SK-N-SH (cell line): ENCODE results near the gene MUC5B. TPM values are rescaled to one million over a fixed set of nuclear protein-coding genes. Genes with fewer than 3 reads are reported as not detected.

Experiments used
- CTCF ChIA-PET: fragments of 300-600, 350-600 bp; formaldehyde crosslinking; extraction: SDS; loops from one replicate; lab custom pipeline; 2021; lab: Yijun Ruan, JAX
- POLR2A ChIA-PET: fragments of 350-600 bp; sonication (Branson Sonifier 250); formaldehyde crosslinking; extraction: SDS; loops from one replicate; lab custom pipeline; 2020; ENCODE audit warnings: antibody characterized with exemption, inconsistent platforms; lab: Yijun Ruan, JAX
- DNase-seq: peaks from one replicate; pipeline ENCODE4 v3.0.0; 2012
- H2AFZ ChIP-seq: fragments of 200-600 bp; sonication (generic); 2 replicates; pipeline ENCODE4 v1.8.1; 2016; ENCODE audit warnings: antibody characterized with exemption, mild to moderate bottlenecking, low read depth
- H3F3A ChIP-seq: fragments of 200-600 bp; sonication (generic); replicated peaks from 2 replicates; pipeline ENCODE3; 2016; ENCODE audit warnings: antibody characterized with exemption, mild to moderate bottlenecking; ENCODE audit not compliant: insufficient read depth
- H3K27ac ChIP-seq, 2 experiments: fragments of 200-500 bp in 1 of 2; fragments of 200-600 bp in 1 of 2; sonication (Bioruptor generic) in 1 of 2; sonication (generic), shearing (Covaris generic) in 1 of 2; 2 replicates each; pipeline versions ENCODE4 v1.5.1 to v1.6.1; 2014 to 2016; ENCODE audit warnings: low read depth in 2 of 2, inconsistent platforms in 1 of 2, low read length in 1 of 2, mild to moderate bottlenecking in 1 of 2, mixed read lengths in 1 of 2
- H3K27me3 ChIP-seq: fragments of 200-600 bp; sonication (generic), shearing (Covaris generic); 2 replicates; pipeline ENCODE4 v1.6.1; 2016; ENCODE audit warnings: mixed run types; ENCODE audit not compliant: insufficient read depth
- H3K36me3 ChIP-seq, 2 experiments: fragments of 200-500 bp in 1 of 2; fragments of 200-600 bp in 1 of 2; sonication (Bioruptor generic) in 1 of 2; sonication (generic) in 1 of 2; replicated peaks in 1 of 2; 2 replicates each; pipeline versions ENCODE3 to v1.5.1; 2014 to 2016; ENCODE audit warnings: low read length in 1 of 2, mild to moderate bottlenecking in 1 of 2; ENCODE audit not compliant: insufficient read depth in 2 of 2, control insufficient read depth in 1 of 2
- H3K4me1 ChIP-seq, 2 experiments: fragments of 200-500 bp in 1 of 2; fragments of 200-600 bp in 1 of 2; sonication (Bioruptor generic) in 1 of 2; sonication (generic), shearing (Covaris generic) in 1 of 2; 2 replicates each; pipeline versions ENCODE4 v1.5.1 to v1.6.1; 2014 to 2016; ENCODE audit warnings: low read depth in 1 of 2, low read length in 1 of 2, mixed run types in 1 of 2; ENCODE audit not compliant: insufficient read depth in 2 of 2, control insufficient read depth in 1 of 2
- H3K4me2 ChIP-seq: fragments of 200-600 bp; sonication (generic), shearing (Covaris generic); 2 replicates; pipeline ENCODE4 v1.6.1; 2017; ENCODE audit warnings: mixed run types
- H3K4me3 ChIP-seq, 2 experiments: fragments of 200-500 bp in 1 of 2; fragments of 200-600 bp in 1 of 2; sonication (Bioruptor generic) in 1 of 2; sonication (generic), shearing (Covaris generic) in 1 of 2; 2 replicates each; pipeline versions ENCODE4 v1.5.1 to v1.8.1; 2014 to 2016; ENCODE audit warnings: low read depth in 2 of 2, inconsistent platforms in 1 of 2, low read length in 1 of 2, mild to moderate bottlenecking in 1 of 2, mixed read lengths in 1 of 2, moderate library complexity in 1 of 2
- H3K79me2 ChIP-seq: fragments of 200-600 bp; sonication (generic); 2 replicates; pipeline ENCODE4 v1.8.1; 2017; ENCODE audit warnings: mild to moderate bottlenecking; ENCODE audit not compliant: insufficient read depth
- H3K9ac ChIP-seq: fragments of 200-600 bp; sonication (generic); 2 replicates; pipeline ENCODE4 v1.6.1; 2017; ENCODE audit warnings: mixed run types
- H3K9me2 ChIP-seq: fragments of 200-600 bp; sonication (generic); 2 replicates; pipeline ENCODE4 v1.6.1; 2017; ENCODE audit warnings: mixed run types
- H3K9me3 ChIP-seq: fragments of 200-600 bp; sonication (generic); 2 replicates; pipeline ENCODE4 v1.6.1; 2017; ENCODE audit warnings: mixed run types, mild to moderate bottlenecking, moderate library complexity
- H4K20me1 ChIP-seq: fragments of 200-600 bp; sonication (generic); 2 replicates; pipeline ENCODE4 v1.6.1; 2017; ENCODE audit warnings: mild to moderate bottlenecking, mixed run types; ENCODE audit not compliant: insufficient read depth
- JUND ChIP-seq: IDR thresholded peaks from 2 replicates; pipeline ENCODE4 v1.4.0; 2012
- MXI1 ChIP-seq: IDR thresholded peaks from 2 replicates; pipeline ENCODE4 v1.6.1; 2012; ENCODE audit warnings: mild to moderate bottlenecking, low read depth, low read length, improper control_type of control experiment
- REST ChIP-seq: IDR thresholded peaks from 2 replicates; pipeline ENCODE4 v1.6.1; 2012; ENCODE audit warnings: mild to moderate bottlenecking, low read depth, low read length, moderate library complexity
- RFX5 ChIP-seq: IDR thresholded peaks from 2 replicates; pipeline ENCODE4 v1.6.1; 2012; ENCODE audit warnings: mild to moderate bottlenecking, improper control_type of control experiment, low read length
- SMC3 ChIP-seq: IDR thresholded peaks from 2 replicates; pipeline ENCODE4 v1.6.1; 2012; ENCODE audit warnings: low read depth, low read length, improper control_type of control experiment
- TCF12 ChIP-seq: IDR thresholded peaks from 2 replicates; pipeline ENCODE4 v1.4.0; 2012
- YY1 ChIP-seq: IDR thresholded peaks from 2 replicates; pipeline ENCODE4 v1.4.0; 2012; ENCODE audit warnings: low read depth, mild to moderate bottlenecking
- WGBS: methylation state at CpG from one replicate; pipeline ENCODE4 v1.1.6; 2017; ENCODE audit warnings: low lambda C conversion rate; 5-methylcytosine and 5-hydroxymethylcytosine counted together
- polyA plus RNA-seq, 3 experiments: library from polyadenylated mRNA; depleted of rRNA; stranded (reverse); fragments of >200 nt; gene quantifications; 2 replicates each; pipeline ENCODE4 v1.2.3, GENCODE V29; 2012

The MUC5B gene
- polyA plus RNA-seq, 1 of the 3 experiments (the other 2 are of a cell fraction): not detected

- H3K9me2 ChIP-seq: no peaks in the 10 kb centered on the region
- H3K4me1 ChIP-seq: no peaks in the 10 kb centered on the region
- peaks cover 4% of the 10 kb centered on the region for H3F3A ChIP-seq
- WGBS: 77% methylated on average over 20 of the region's 39 CpGs
- H3K36me3 ChIP-seq: no peaks in the 10 kb centered on the region
- TF ChIP-seq RFX5 (no peak), TCF12 (no peak), SMC3 (no peak), MXI1 (no peak)
- H3K27me3 ChIP-seq: no peaks in the 10 kb centered on the region
- no peaks in the 10 kb centered on the region for H3K9me3 ChIP-seq
- H4K20me1 ChIP-seq: no peaks in the 10 kb centered on the region
- H3K27ac ChIP-seq: no peak overlapping the region
- ChIA-PET POLR2A (no interaction called here), CTCF (interaction anchor here (1.1 kb wide), 1 partner anchor 58 kb away, joined by 3 read pairs; no protein-coding TSS in a partner anchor)
- no peak overlapping the region for H2AFZ ChIP-seq
- no peak overlapping the region for H3K9ac ChIP-seq
- DNase-seq: no peak
- no peak overlapping the region for H3K4me2 ChIP-seq
- no peaks in the 10 kb centered on the region for H3K79me2 ChIP-seq
- H3K4me3 ChIP-seq: no peak overlapping the region
Measured at GRCh38 chr11:1174441-1175370, 48.2 kb upstream of the MUC5B start.

DNA sequence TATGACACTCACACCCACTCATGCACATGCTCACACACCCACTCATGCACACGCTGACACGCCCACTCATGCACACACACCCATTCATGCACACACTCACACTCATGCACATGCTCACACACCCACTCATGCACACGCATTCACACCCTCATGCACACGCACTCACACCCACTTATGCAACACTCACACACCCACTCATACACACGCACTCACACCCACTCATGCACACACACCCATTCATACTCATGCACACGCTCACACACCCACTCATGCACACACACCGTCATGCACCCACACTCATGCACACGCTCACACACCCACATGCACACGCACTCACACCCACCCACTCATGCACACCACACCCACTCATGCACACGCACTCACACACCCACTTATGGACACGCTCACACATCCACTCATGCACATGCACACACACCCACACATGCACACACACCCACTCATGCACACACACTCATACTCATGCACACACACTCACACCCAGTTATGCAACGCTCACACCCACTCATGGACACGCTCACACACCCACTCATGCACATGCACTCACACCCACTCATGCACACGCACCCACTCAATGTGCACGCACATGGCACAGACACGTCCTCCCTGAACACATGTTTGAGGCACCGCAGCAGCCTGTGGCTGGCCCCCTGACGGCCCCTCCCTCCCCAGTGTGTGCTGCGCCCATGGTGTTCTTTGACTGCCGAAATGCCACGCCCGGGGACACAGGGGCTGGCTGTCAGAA, 47.2 kb upstream of the MUC5B start:
- peaks cover 4% of the 10 kb centered on the region for H3F3A ChIP-seq
- no peaks in the 10 kb centered on the region for H3K9me2 ChIP-seq
- POLR2A ChIA-PET: no interaction called here
- WGBS: 66% methylated on average over 18 of the region's 22 CpGs
- DNase-seq: no peak
- no peaks in the 10 kb centered on the region for H3K79me2 ChIP-seq
- H3K27ac ChIP-seq: no peak overlapping the region
- H3K4me3 ChIP-seq: no peak overlapping the region
- H3K9me3 ChIP-seq: no peaks in the 10 kb centered on the region
- no peak overlapping the region for H2AFZ ChIP-seq
- H4K20me1 ChIP-seq: no peaks in the 10 kb centered on the region
- H3K27me3 ChIP-seq: no peaks in the 10 kb centered on the region
- H3K4me2 ChIP-seq: no peak overlapping the region
- no peaks in the 10 kb centered on the region for H3K4me1 ChIP-seq
- CTCF ChIA-PET: no interaction called here
- no peaks in the 10 kb centered on the region for H3K36me3 ChIP-seq
- TF ChIP-seq YY1 (no peak), JUND (no peak), REST (no peak)
- TF ChIP-seq, all 33 proteins: peak for 0
- no peak overlapping the region for H3K9ac ChIP-seq
